ENCODE data around the gene F9. TPM values are rescaled to one million over a fixed set of nuclear protein-coding genes. Genes with fewer than 3 reads are reported as not detected.

The F9 gene
- total RNA-seq, 6 experiments from 2014 or later, result 266 to 568 (median 407) TPM

DNA sequence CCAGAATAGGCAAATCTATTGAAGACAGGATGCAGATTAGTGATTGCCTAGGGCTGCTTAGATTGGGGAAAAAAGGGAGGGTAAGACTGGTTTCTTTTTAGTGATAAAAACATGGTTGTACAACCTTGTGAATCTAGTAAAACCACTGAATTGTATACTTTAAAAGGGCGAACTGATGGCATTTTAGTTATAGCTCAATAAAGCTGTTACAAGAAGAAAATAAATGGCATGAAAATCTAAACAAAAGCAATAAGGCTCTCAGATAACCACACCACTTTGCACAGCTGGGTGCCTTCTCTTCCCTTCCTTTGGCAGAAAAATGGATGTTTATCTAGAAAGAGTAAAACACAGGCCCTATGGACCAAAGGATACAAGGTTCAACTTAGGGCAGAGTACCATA, 69.6 kb downstream of the F9 start:
- Histone ChIP-seq H3K4me3 (no peak overlapping the region), H3K27me3 (no peaks in the 10 kb centered on the region), H3K4me1 (no peaks in the 10 kb centered on the region), H3K36me3 (no peaks in the 10 kb centered on the region), H3K9me3 (no peaks in the 10 kb centered on the region), H3K27ac (no peak overlapping the region)
- intact Hi-C loops (cut with DNase I), result no loop called here
- ATAC-seq (no peak), DNase-seq (no peak)
- whole genome bisulfite sequencing (ENCODE audit: insufficient coverage, low coverage, low lambda C conversion rate, missing lambda C conversion rate), result 50% methylated on average over 1 of the region's 1 CpG
- TF ChIP-seq, protein P1, sequence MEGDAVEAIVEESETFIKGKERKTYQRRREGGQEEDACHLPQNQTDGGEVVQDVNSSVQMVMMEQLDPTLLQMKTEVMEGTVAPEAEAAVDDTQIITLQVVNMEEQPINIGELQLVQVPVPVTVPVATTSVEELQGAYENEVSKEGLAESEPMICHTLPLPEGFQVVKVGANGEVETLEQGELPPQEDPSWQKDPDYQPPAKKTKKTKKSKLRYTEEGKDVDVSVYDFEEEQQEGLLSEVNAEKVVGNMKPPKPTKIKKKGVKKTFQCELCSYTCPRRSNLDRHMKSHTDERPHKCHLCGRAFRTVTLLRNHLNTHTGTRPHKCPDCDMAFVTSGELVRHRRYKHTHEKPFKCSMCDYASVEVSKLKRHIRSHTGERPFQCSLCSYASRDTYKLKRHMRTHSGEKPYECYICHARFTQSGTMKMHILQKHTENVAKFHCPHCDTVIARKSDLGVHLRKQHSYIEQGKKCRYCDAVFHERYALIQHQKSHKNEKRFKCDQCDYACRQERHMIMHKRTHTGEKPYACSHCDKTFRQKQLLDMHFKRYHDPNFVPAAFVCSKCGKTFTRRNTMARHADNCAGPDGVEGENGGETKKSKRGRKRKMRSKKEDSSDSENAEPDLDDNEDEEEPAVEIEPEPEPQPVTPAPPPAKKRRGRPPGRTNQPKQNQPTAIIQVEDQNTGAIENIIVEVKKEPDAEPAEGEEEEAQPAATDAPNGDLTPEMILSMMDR (IDR thresholded peaks at IDR 0.05), result no peak
- no peak for TF ChIP-seq POLR2A (IDR thresholded peaks at IDR 0.05)

Other genes with a start within 250 kb of the F9 start
- gene MCF2, start 177.4 kb downstream of the F9 start, total RNA-seq, result under 1 TPM in 4 of 6 experiments, not detected in 2; 0.11 to 0.25 (median 0.17) TPM

All from right lobe of liver (tissue), 6 donors.